ENCODE data around the gene RBM7. TPM values are rescaled to one million over a fixed set of nuclear protein-coding genes. Genes with fewer than 3 reads are reported as not detected.
A peak's percentile ranks its signal among the peaks of the same experiment; 100 is the strongest.

RBM7 gene
- total RNA-seq, 1 donor from 2014 or later, result 37.6 TPM

DNA sequence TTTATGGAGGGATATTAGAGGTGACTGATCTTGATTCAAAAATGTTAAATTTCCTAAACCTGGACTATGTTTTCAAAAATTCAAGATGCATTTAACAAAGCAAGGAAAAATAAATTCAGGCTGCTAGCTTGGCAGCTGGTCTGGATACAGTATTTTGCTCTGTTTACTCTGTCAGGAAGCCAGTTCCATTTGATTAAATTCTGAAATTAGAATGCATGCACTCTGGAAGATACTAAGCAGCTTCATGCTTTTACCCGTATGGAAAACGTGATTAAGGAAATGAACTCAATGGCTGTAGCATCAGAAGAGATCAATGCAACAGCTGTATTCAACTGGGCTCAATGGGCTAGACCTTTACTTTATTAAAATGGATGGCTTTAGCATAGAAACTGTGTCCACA, 14.3 kb upstream of the RBM7 start:
- Mint-ChIP-seq H3K4me3 (ENCODE audit: unreplicated experiment) (no peak overlapping the region), H3K4me1 (ENCODE audit: low read depth) (peaks cover 7% of the 10 kb centered on the region), H3K27ac (ENCODE audit: unreplicated experiment) (no peak overlapping the region), H3K27me3 (ENCODE audit: low read depth) (no peaks in the 10 kb centered on the region), H3K36me3 (ENCODE audit: low read depth) (peaks cover 2% of the 10 kb centered on the region), H3K9me3 (ENCODE audit: low read depth) (peaks cover 9% of the 10 kb centered on the region)
- TF ChIP-seq, protein P1, sequence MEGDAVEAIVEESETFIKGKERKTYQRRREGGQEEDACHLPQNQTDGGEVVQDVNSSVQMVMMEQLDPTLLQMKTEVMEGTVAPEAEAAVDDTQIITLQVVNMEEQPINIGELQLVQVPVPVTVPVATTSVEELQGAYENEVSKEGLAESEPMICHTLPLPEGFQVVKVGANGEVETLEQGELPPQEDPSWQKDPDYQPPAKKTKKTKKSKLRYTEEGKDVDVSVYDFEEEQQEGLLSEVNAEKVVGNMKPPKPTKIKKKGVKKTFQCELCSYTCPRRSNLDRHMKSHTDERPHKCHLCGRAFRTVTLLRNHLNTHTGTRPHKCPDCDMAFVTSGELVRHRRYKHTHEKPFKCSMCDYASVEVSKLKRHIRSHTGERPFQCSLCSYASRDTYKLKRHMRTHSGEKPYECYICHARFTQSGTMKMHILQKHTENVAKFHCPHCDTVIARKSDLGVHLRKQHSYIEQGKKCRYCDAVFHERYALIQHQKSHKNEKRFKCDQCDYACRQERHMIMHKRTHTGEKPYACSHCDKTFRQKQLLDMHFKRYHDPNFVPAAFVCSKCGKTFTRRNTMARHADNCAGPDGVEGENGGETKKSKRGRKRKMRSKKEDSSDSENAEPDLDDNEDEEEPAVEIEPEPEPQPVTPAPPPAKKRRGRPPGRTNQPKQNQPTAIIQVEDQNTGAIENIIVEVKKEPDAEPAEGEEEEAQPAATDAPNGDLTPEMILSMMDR (IDR thresholded peaks at IDR 0.05), result no peak
- no peak for DNase-seq (ENCODE audit: low spot score)

DNA sequence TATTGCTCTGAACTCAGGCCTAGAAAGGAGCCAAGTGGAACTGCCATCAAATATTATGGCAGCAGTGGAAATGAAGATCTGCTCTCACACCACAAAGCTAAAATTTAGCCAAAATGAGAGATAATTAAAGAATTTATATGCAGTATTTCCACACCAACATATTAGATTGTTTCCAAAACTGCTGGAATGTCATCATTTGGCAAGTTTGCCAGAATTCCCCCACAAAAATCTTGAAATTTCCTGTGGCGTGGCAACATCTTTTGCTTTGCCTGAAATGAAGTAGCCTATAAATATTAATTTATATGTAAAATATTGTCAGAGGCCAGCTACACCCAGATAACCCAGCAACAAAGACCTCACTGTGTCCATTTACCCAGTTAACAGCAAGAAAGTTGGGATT, 13.9 kb upstream of the RBM7 start:
- TF ChIP-seq, protein P1 (IDR thresholded peaks at IDR 0.05), result no peak
- no peak for DNase-seq (ENCODE audit: low spot score)
- Mint-ChIP-seq H3K27me3 (ENCODE audit: low read depth) (no peaks in the 10 kb centered on the region), H3K27ac (ENCODE audit: unreplicated experiment) (no peak overlapping the region), H3K4me1 (ENCODE audit: low read depth) (peaks cover 7% of the 10 kb centered on the region), H3K9me3 (ENCODE audit: low read depth) (peaks cover 9% of the 10 kb centered on the region), H3K4me3 (ENCODE audit: unreplicated experiment) (no peak overlapping the region), H3K36me3 (ENCODE audit: low read depth) (peaks cover 2% of the 10 kb centered on the region)

DNA sequence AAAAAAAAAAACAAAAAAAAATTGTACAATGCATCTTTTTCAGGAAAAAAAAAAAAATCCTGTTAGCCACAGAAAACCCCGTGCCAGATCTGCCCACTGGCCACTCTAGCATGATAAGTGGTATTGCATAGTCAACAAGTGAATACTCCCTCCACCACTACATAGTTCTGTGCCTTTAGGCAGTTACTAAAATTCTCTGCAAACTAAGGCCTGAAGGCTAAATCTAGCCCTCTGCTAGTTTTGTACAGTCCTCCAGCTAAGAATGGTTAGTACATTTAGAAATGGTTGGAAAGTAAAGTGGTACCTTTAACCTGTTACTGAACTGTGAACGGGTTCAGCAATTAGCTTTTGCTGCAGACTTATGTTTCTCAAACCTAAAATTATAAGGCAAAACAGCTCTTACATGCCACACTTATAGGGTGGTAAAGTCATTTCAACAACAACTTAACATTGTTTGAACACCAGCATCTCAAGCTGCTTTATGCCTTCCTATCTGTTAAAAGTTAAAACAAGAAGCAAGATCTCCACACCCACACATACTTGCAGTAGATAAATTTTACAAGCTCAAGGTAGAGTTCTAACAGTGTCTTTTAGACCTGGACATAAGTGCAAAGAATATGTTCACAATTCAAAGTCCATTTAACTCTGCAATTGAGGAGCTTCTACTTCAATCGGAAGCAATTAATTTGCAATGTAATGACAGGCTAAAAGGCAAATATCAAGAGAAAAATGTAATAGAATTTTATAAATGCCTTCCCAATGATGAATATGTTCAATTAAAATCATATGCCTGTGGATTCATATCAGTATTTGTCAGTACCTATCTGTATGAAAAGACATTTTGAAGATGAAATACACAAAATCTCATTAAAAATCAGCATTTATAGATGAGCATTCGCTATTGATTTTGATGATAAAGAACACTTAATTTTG, 7.5 kb upstream of the RBM7 start:
- Mint-ChIP-seq H3K27ac (ENCODE audit: unreplicated experiment) (no peak overlapping the region), H3K4me1 (ENCODE audit: low read depth) (peaks cover 5% of the 10 kb centered on the region), H3K36me3 (ENCODE audit: low read depth) (no peaks in the 10 kb centered on the region), H3K4me3 (ENCODE audit: unreplicated experiment) (no peak overlapping the region), H3K9me3 (ENCODE audit: low read depth) (no peaks in the 10 kb centered on the region), H3K27me3 (ENCODE audit: low read depth) (no peaks in the 10 kb centered on the region)
- DNase-seq (ENCODE audit: low spot score), result no peak
- TF ChIP-seq, protein P1 (IDR thresholded peaks at IDR 0.05), result no peak

DNA sequence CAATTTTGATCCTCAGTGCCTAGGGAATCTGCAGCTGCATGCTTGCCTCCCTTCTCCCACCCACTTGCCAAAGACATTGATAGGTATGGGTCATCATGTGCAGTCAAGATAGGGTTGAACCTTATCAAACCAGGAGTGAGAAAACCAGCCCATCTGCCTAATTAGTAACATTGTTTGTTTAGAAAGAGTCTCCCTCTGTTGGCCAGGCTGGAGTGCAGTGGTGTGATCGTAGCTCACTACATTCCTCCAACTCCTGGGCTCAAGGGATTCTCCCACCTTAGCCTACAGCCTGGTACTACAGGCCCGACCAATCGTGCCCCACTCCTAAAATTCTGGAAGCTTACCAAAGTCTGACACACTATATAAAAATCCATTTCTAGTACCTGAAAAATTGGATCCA, 4.7 kb upstream of the RBM7 start:
- Mint-ChIP-seq H3K4me1 (ENCODE audit: low read depth) (peaks cover 19% of the 10 kb centered on the region), H3K4me3 (ENCODE audit: unreplicated experiment) (no peak overlapping the region), H3K27ac (ENCODE audit: unreplicated experiment) (no peak overlapping the region), H3K9me3 (ENCODE audit: low read depth) (no peaks in the 10 kb centered on the region), H3K36me3 (ENCODE audit: low read depth) (no peaks in the 10 kb centered on the region), H3K27me3 (ENCODE audit: low read depth) (no peaks in the 10 kb centered on the region)
- TF ChIP-seq, protein P1 (IDR thresholded peaks at IDR 0.05), result peak; percentile 59
- no peak for DNase-seq (ENCODE audit: low spot score)

DNA sequence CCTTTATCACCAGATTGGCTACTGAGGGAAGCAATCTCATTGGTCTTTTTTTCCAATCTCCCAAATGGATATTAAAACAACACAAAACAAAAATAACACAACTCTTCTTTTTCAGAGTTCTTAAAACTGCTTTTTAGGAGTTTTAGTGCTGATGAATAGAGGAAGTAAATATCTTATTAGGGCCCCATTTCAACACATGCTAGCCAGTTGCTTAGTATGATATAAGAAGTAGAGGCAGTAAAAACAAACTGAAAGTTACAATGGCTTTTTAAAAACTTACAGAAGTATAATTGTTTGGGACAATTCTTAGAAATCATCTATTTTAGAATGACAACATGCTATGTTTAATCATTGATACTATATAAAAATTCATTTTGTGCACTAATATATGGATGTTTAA, 3.5 kb upstream of the RBM7 start:
- Mint-ChIP-seq H3K36me3 (ENCODE audit: low read depth) (no peaks in the 10 kb centered on the region), H3K27me3 (ENCODE audit: low read depth) (no peaks in the 10 kb centered on the region), H3K4me3 (ENCODE audit: unreplicated experiment) (no peak overlapping the region), H3K4me1 (ENCODE audit: low read depth) (peaks cover 26% of the 10 kb centered on the region), H3K27ac (ENCODE audit: unreplicated experiment) (no peak overlapping the region), H3K9me3 (ENCODE audit: low read depth) (no peaks in the 10 kb centered on the region)
- TF ChIP-seq, protein P1 (IDR thresholded peaks at IDR 0.05), result no peak
- no peak for DNase-seq (ENCODE audit: low spot score)
